Glutamatergic neuron (in vitro differentiated cells): Measurements from ENCODE around the gene ALDH3B2. TPM values are rescaled to one million over a fixed set of nuclear protein-coding genes. Genes with fewer than 3 reads are reported as not detected.
"Not testable (repeated sequence)": the region's sequence is repeated elsewhere in the genome, so short reads cannot be mapped to it uniquely, and the experiment has no call there.

Experiments used
- DNase-seq: peaks from one replicate; pipeline ENCODE4 v3.0.0; 2022
- H3K27ac Mint-ChIP-seq: one replicate; pipeline ENCODE4 v1.8.0; 2020; ENCODE audit warnings: mild to moderate bottlenecking, mixed read lengths, inconsistent platforms; ENCODE audit not compliant: unreplicated experiment
- H3K27me3 Mint-ChIP-seq: one replicate; pipeline ENCODE4 v1.8.0; 2020; ENCODE audit warnings: mild to moderate bottlenecking, moderate library complexity, mixed read lengths, inconsistent platforms; ENCODE audit not compliant: unreplicated experiment
- H3K36me3 Mint-ChIP-seq: one replicate; pipeline ENCODE4 v1.8.0; 2020; ENCODE audit warnings: mild to moderate bottlenecking, mixed read lengths, inconsistent platforms; ENCODE audit not compliant: unreplicated experiment
- H3K4me1 Mint-ChIP-seq: one replicate; pipeline ENCODE4 v1.8.0; 2020; ENCODE audit warnings: mild to moderate bottlenecking, low read depth, mixed read lengths, inconsistent platforms; ENCODE audit not compliant: unreplicated experiment
- H3K4me3 Mint-ChIP-seq: one replicate; pipeline ENCODE4 v1.8.0; 2020; ENCODE audit warnings: mild to moderate bottlenecking, mixed read lengths, inconsistent platforms; ENCODE audit not compliant: unreplicated experiment
- H3K9me3 Mint-ChIP-seq: one replicate; pipeline ENCODE4 v1.8.0; 2020; ENCODE audit warnings: mild to moderate bottlenecking, moderate library complexity, mixed read lengths, inconsistent platforms; ENCODE audit not compliant: unreplicated experiment
- CTCF ChIP-seq: fragments of 200-600 bp; sonication (generic); IDR thresholded peaks from one replicate; pipeline ENCODE4 v1.5.0; 2021; ENCODE audit not compliant: partially characterized antibody, unreplicated experiment
- total RNA-seq: library from RNA; stranded (reverse); fragmentation: NEBNext Ultra II Directional; extraction: Animal tissue kit (Norgen Biotek cat#: 25700); gene quantifications from one replicate; pipeline ENCODE4 v1.2.1, GENCODE V29; 2021; ENCODE audit not compliant: unreplicated experiment

ALDH3B2 gene
- total RNA-seq, 1 donor from 2014 or later = not detected

- Mint-ChIP-seq H3K36me3 (no peaks in the 10 kb centered on the region), H3K9me3 (no peaks in the 10 kb centered on the region), H3K4me1 (no peaks in the 10 kb centered on the region), H3K27ac (no peak overlapping the region), H3K4me3 (no peak overlapping the region), H3K27me3 (peaks cover 3% of the 10 kb centered on the region)
- no peak for TF ChIP-seq CTCF
- no peak for DNase-seq
These were observed 10.8 kb downstream of the ALDH3B2 start for GRCh38 chr11:67663532-67664212.

- Mint-ChIP-seq H3K36me3 (no peaks in the 10 kb centered on the region), H3K4me3 (no peak overlapping the region), H3K27ac (no peak overlapping the region), H3K9me3 (no peaks in the 10 kb centered on the region), H3K27me3 (peaks cover 3% of the 10 kb centered on the region), H3K4me1 (no peaks in the 10 kb centered on the region)
- no peak for TF ChIP-seq CTCF
- DNase-seq = no peak
These were observed 11.4 kb downstream of the ALDH3B2 start for GRCh38 chr11:67662835-67663531.

GRCh38 chr11:67662142-67662834, 12.1 kb downstream of the ALDH3B2 start:
- no peak for DNase-seq
- Mint-ChIP-seq H3K27ac (no peak overlapping the region), H3K4me3 (no peak overlapping the region), H3K9me3 (no peaks in the 10 kb centered on the region), H3K4me1 (no peaks in the 10 kb centered on the region), H3K36me3 (no peaks in the 10 kb centered on the region), H3K27me3 (peaks cover 3% of the 10 kb centered on the region)
- TF ChIP-seq CTCF = no peak

GRCh38 chr11:67660752-67661151, 13.7 kb downstream of the ALDH3B2 start:
- H3K36me3 Mint-ChIP-seq, H3K27ac Mint-ChIP-seq, H3K4me3 Mint-ChIP-seq, DNase-seq, H3K27me3 Mint-ChIP-seq, H3K4me1 Mint-ChIP-seq, H3K9me3 Mint-ChIP-seq: not testable (repeated sequence)

- not testable (repeated sequence) for H3K9me3 Mint-ChIP-seq, H3K4me1 Mint-ChIP-seq, H3K27me3 Mint-ChIP-seq, DNase-seq, H3K4me3 Mint-ChIP-seq, H3K27ac Mint-ChIP-seq, H3K36me3 Mint-ChIP-seq
These were observed 14.7 kb downstream of the ALDH3B2 start for GRCh38 chr11:67659651-67660165.
